ENCODE data around the gene ANKRD24. TPM values are rescaled to one million over a fixed set of nuclear protein-coding genes. Genes with fewer than 3 reads are reported as not detected.

Gene ANKRD24
- total RNA-seq, 2 experiments from 2014 or later: 1.3 TPM

Other genes starting within 250 kb of the ANKRD24 start
- not detected for gene NMRK2, start 249.6 kb upstream of the ANKRD24 start, total RNA-seq
- gene DAPK3, start 211.6 kb upstream of the ANKRD24 start, total RNA-seq: 10 to 100 TPM; 41.3 to 42.7 TPM
- 1,000 to 10,000 TPM; 1,543 to 1,592 TPM for gene EEF2, start 197.2 kb upstream of the ANKRD24 start, total RNA-seq
- gene PIAS4, start 175.0 kb upstream of the ANKRD24 start, total RNA-seq: 10 to 100 TPM; 28.6 to 33.2 TPM
- gene ZBTB7A, start 115.8 kb upstream of the ANKRD24 start, total RNA-seq: 10 to 100 TPM; 53.1 to 53.5 TPM
- gene MAP2K2, start 58.6 kb upstream of the ANKRD24 start, total RNA-seq: 100 to 1,000 TPM; 186 to 202 TPM
- gene CREB3L3, start 29.1 kb upstream of the ANKRD24 start, total RNA-seq: under 1 TPM; 0.15 to 0.38 TPM
- gene SIRT6, start 126 bp upstream of the ANKRD24 start, total RNA-seq: 10 to 100 TPM; 37.0 to 37.7 TPM
- gene EBI3, start 46.8 kb downstream of the ANKRD24 start, total RNA-seq: 1 to 10 TPM; 4.0 TPM
- gene YJU2, start 64.4 kb downstream of the ANKRD24 start, total RNA-seq: 10 to 100 TPM; 21.7 to 25.3 TPM
- not detected for gene SHD, start 96.6 kb downstream of the ANKRD24 start, total RNA-seq
- gene TMIGD2, start 119.7 kb downstream of the ANKRD24 start, total RNA-seq: 1 to 10 TPM; 2.6 to 4.0 TPM
- gene FSD1, start 121.9 kb downstream of the ANKRD24 start, total RNA-seq: 1 to 10 TPM; 3.2 to 3.4 TPM
- gene STAP2, start 156.1 kb downstream of the ANKRD24 start, total RNA-seq: 1 to 10 TPM; 8.3 to 8.6 TPM
- gene MPND, start 160.9 kb downstream of the ANKRD24 start, total RNA-seq: 10 to 100 TPM; 19.1 to 20.4 TPM
- 10 to 100 TPM; 62.1 to 64.0 TPM for gene SH3GL1, start 217.9 kb downstream of the ANKRD24 start, total RNA-seq
- 10 to 100 TPM; 71.7 to 82.5 TPM for gene CHAF1A, start 220.0 kb downstream of the ANKRD24 start, total RNA-seq

All from activated CD4-positive, alpha-beta memory T cell treated with anti-CD3 and anti-CD28 coated beads, Interleukin-2, amount 10 ng/mL, durations not matched to agents 7 days and 5 days (primary cell).